GM23338 (cell line): ENCODE results near the gene IER5.

ENCODE experiments used
- CTCF ChIP-seq, 2 experiments: fragments of 200-600 bp in 1 of 2; sonication (generic) in 1 of 2; conservative IDR thresholded peaks; 2 replicates each; pipeline versions ENCODE4 v1.5.1 to v1.6.1; 2016 to 2017; ENCODE audit warnings: antibody characterized with exemption in 2 of 2, low read depth in 2 of 2, mild to moderate bottlenecking in 2 of 2, moderate library complexity in 1 of 2
- EZH2 ChIP-seq: fragments of 200-600 bp; sonication (generic); IDR thresholded peaks from one replicate; pipeline ENCODE4 v1.8.0; 2017; ENCODE audit warnings: antibody characterized with exemption, mild to moderate bottlenecking, low read depth; ENCODE audit not compliant: unreplicated experiment
- EZH2phosphoT487 ChIP-seq: fragments of 200-600 bp; sonication (generic); IDR thresholded peaks from one replicate; pipeline ENCODE4 v1.8.1; 2018; ENCODE audit warnings: antibody characterized with exemption; ENCODE audit not compliant: unreplicated experiment
- JUNB ChIP-seq: IDR thresholded peaks from one replicate; pipeline ENCODE4 v1.6.1; 2016; ENCODE audit warnings: antibody characterized with exemption; ENCODE audit not compliant: unreplicated experiment

DNA sequence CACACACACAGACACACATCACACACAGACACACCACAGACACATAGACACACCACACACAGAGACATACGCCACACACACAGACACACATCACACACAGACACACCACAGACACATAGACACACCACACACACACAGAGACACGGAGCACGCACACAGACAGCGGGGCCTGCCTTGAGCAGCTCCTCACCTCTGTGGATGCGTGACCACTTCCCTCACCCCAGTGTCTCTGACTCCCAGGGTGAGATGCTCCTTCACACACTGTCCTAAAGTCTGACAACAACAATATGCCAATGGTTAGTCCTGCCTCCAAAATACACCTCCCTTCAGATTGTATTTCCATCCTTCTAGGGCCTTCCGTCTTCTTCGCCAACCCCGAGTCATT lies 48.2 kb downstream of the IER5 start:
- no peak for TF ChIP-seq CTCF (conservative IDR thresholded peaks at IDR 0.05; ENCODE audit: low read depth in 2 of 2)
- no peak for TF ChIP-seq EZH2
- TF ChIP-seq EZH2phosphoT487 = no peak
- no peak for TF ChIP-seq JUNB
